ENCODE measurements around the gene URI1.

- TF ChIP-seq CTCF (IDR thresholded peaks at IDR 0.05; ENCODE audit: low read depth, low read length), result no peak
- peak; percentile 24 for TF ChIP-seq POLR2A (IDR thresholded peaks at IDR 0.05; ENCODE audit: extremely low read depth, insufficient read length)
Measured at GRCh38 chr19:29942404-29943261, 594 bp downstream of the URI1 start.
